Upper lobe of left lung (tissue), 6 donors: Measurements from ENCODE around the gene ZNF385B. TPM values are rescaled to one million over a fixed set of nuclear protein-coding genes. Genes with fewer than 3 reads are reported as not detected.

Experiments
- ATAC-seq, 2 donors: fragments of 200-7000 bp; cut with Tn5 transposase; one replicate each; pipeline ENCODE4 v1.9.1; 2022; ENCODE audit warnings: mild to moderate bottlenecking in 2 of 2, moderate library complexity in 2 of 2; ENCODE audit not compliant: low FRiP score in 2 of 2
- DNase-seq, 2 donors: peaks; one replicate each; pipeline ENCODE4 v3.0.0-alpha.2; 2019 to 2020
- H3K27ac ChIP-seq, 4 donors: fragments of 200-600 bp; sonication (generic); one replicate each; pipeline ENCODE4 v1.5.1; 2016 to 2019
- H3K27me3 ChIP-seq, 4 donors: fragments of 200-600 bp; sonication (generic); one replicate each; pipeline ENCODE4 v1.5.1; 2017 to 2019
- H3K36me3 ChIP-seq, 4 donors: fragments of 200-600 bp; sonication (generic); one replicate each; pipeline ENCODE4 v1.5.1; 2016 to 2019
- H3K4me1 ChIP-seq, 4 donors: fragments of 200-600 bp; sonication (generic); one replicate each; pipeline ENCODE4 v1.5.1; 2018 to 2019
- H3K4me3 ChIP-seq, 4 donors: fragments of 200-600 bp; sonication (generic); one replicate each; pipeline ENCODE4 v1.5.1; 2017 to 2019; ENCODE audit warnings: mild to moderate bottlenecking in 2 of 4, moderate library complexity in 1 of 4
- H3K9me3 ChIP-seq, 4 donors: fragments of 200-600 bp; sonication (generic); one replicate each; pipeline ENCODE4 v1.5.1; 2018 to 2019
- EP300 ChIP-seq, 4 donors: sonication (generic); formaldehyde crosslinking; IDR thresholded peaks; one replicate each; pipeline ENCODE4 v1.5.1; 2017; ENCODE audit warnings: antibody characterized with exemption in 4 of 4, control low read depth in 2 of 4
- POLR2A ChIP-seq, 4 donors: fragments of 450-650 bp; IDR thresholded peaks; one replicate each; pipeline ENCODE4 v1.5.1; 2016 to 2017; ENCODE audit warnings: antibody characterized with exemption in 4 of 4, mild to moderate bottlenecking in 2 of 4
- POLR2AphosphoS5 ChIP-seq, 2 donors: sonication (generic); formaldehyde crosslinking; IDR thresholded peaks; one replicate each; pipeline ENCODE4 v1.5.1; 2017; ENCODE audit warnings: antibody characterized with exemption in 2 of 2
- WGBS, 2 donors: methylation state at CpG; one replicate each; pipeline ENCODE4 v1.1.5; 2017 to 2018; 5-methylcytosine and 5-hydroxymethylcytosine counted together
- total RNA-seq, 6 donors: library from RNA; depleted of rRNA in 4 of 6; stranded (reverse); fragments of >200 nt in 4 of 6; gene quantifications; one replicate each; pipeline versions ENCODE4 v1.1.0 to v1.2.1, GENCODE V29; 2016 to 2021
- TF ChIP-seq, protein P1 (sequence below), 6 experiments: fragments of 450-650 bp in 4 of 6; fragments of 200-600 bp in 2 of 6; sonication (generic) in 2 of 6; IDR thresholded peaks; one replicate each; pipeline ENCODE4 v1.5.1; 2016 to 2019; ENCODE audit warnings: antibody characterized with exemption in 6 of 6
- donor health status: DM: no; HTN: no; CAD: no; lungs with moderate emphysema.
- donor health status: DM: no; HTN: yes; CAD: no; lungs with severe emphysema.

Gene ZNF385B
- total RNA-seq, 6 donors from 2014 or later, result 22.1 to 93.5 (median 40.2) TPM

- DNase-seq (no peak), ATAC-seq (no peak)
- TF ChIP-seq, protein P1, sequence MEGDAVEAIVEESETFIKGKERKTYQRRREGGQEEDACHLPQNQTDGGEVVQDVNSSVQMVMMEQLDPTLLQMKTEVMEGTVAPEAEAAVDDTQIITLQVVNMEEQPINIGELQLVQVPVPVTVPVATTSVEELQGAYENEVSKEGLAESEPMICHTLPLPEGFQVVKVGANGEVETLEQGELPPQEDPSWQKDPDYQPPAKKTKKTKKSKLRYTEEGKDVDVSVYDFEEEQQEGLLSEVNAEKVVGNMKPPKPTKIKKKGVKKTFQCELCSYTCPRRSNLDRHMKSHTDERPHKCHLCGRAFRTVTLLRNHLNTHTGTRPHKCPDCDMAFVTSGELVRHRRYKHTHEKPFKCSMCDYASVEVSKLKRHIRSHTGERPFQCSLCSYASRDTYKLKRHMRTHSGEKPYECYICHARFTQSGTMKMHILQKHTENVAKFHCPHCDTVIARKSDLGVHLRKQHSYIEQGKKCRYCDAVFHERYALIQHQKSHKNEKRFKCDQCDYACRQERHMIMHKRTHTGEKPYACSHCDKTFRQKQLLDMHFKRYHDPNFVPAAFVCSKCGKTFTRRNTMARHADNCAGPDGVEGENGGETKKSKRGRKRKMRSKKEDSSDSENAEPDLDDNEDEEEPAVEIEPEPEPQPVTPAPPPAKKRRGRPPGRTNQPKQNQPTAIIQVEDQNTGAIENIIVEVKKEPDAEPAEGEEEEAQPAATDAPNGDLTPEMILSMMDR (IDR thresholded peaks at IDR 0.05), result no peak
- TF ChIP-seq POLR2AphosphoS5 (IDR thresholded peaks at IDR 0.05), result no peak
- no peak for TF ChIP-seq POLR2A (IDR thresholded peaks at IDR 0.05)
- TF ChIP-seq EP300 (IDR thresholded peaks at IDR 0.05), result no peak
- 83 to 90% methylated on average over 1 of the region's 1 CpG for WGBS, 2 donors
- Histone ChIP-seq H3K4me1 (no peaks in the 10 kb centered on the region), H3K27ac (no peak overlapping the region), H3K4me3 (no peak overlapping the region), H3K36me3 (no peaks in the 10 kb centered on the region), H3K9me3 (no peaks in the 10 kb centered on the region), H3K27me3 (no peaks in the 10 kb centered on the region)
Observed at GRCh38 chr2:179772346-179772745, 89.1 kb downstream of the ZNF385B start.

DNA sequence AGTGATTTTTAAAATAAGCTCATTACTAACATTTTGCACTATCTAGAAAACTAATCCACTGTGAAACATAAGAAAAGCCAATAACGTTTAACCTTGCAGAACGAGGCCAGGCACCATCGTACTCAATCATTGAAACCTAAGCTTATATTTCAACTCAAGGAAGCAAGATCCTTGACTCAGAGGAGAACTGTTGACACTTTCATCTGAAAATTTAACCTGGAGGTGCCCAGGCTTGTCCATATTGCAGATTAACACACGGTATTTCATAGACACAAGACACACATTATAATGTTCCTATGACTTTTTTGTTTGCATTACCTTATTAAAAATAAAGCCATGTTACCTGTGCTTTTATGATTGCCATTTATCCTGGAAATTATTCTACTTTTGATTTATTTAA, 89.6 kb downstream of the ZNF385B start:
- ATAC-seq, result no peak
- no peak overlapping the region for H3K4me3 ChIP-seq
- no peak for DNase-seq
- H3K9me3 ChIP-seq, result no peaks in the 10 kb centered on the region
- no peak overlapping the region for H3K27ac ChIP-seq
- 74 to 81% methylated on average over 4 of the region's 4 CpGs for WGBS, 2 donors
- TF ChIP-seq EP300 (IDR thresholded peaks at IDR 0.05) (no peak), POLR2AphosphoS5 (IDR thresholded peaks at IDR 0.05) (no peak), POLR2A (IDR thresholded peaks at IDR 0.05) (no peak)
- TF ChIP-seq, protein P1 (IDR thresholded peaks at IDR 0.05), result no peak
- H3K4me1 ChIP-seq, result no peaks in the 10 kb centered on the region
- H3K27me3 ChIP-seq, result no peaks in the 10 kb centered on the region
- no peaks in the 10 kb centered on the region for H3K36me3 ChIP-seq

GRCh38 chr2:179770029-179770428, 91.4 kb downstream of the ZNF385B start:
- no peak overlapping the region for H3K27ac ChIP-seq
- no peak overlapping the region for H3K4me3 ChIP-seq
- H3K9me3 ChIP-seq, result no peaks in the 10 kb centered on the region
- H3K4me1 ChIP-seq, result no peaks in the 10 kb centered on the region
- H3K27me3 ChIP-seq, result no peaks in the 10 kb centered on the region
- no peak for TF ChIP-seq EP300 (IDR thresholded peaks at IDR 0.05)
- no peak for TF ChIP-seq POLR2A (IDR thresholded peaks at IDR 0.05)
- no peak for TF ChIP-seq POLR2AphosphoS5 (IDR thresholded peaks at IDR 0.05)
- TF ChIP-seq, protein P1 (IDR thresholded peaks at IDR 0.05), result no peak
- ATAC-seq, result no peak
- 57 to 58% methylated on average over 1 of the region's 1 CpG for WGBS, 2 donors
- H3K36me3 ChIP-seq, result no peaks in the 10 kb centered on the region
- DNase-seq, result no peak

GRCh38 chr2:179769323-179769722, 92.1 kb downstream of the ZNF385B start:
- peak in 1 of 2 donors; percentile 45 for DNase-seq
- no peaks in the 10 kb centered on the region for H3K4me1 ChIP-seq
- no peaks in the 10 kb centered on the region for H3K27me3 ChIP-seq
- no peak overlapping the region for H3K4me3 ChIP-seq
- H3K36me3 ChIP-seq, result no peaks in the 10 kb centered on the region
- H3K27ac ChIP-seq, result no peak overlapping the region
- H3K9me3 ChIP-seq, result no peaks in the 10 kb centered on the region
- WGBS, 2 donors, result 80 to 86% methylated on average over 8 of the region's 8 CpGs
- TF ChIP-seq EP300 (IDR thresholded peaks at IDR 0.05) (no peak), POLR2AphosphoS5 (IDR thresholded peaks at IDR 0.05) (no peak), POLR2A (IDR thresholded peaks at IDR 0.05) (no peak)
- TF ChIP-seq, protein P1 (IDR thresholded peaks at IDR 0.05), result no peak
- no peak for ATAC-seq

- Histone ChIP-seq H3K9me3 (no peaks in the 10 kb centered on the region), H3K4me1 (no peaks in the 10 kb centered on the region), H3K4me3 (no peak overlapping the region), H3K36me3 (no peaks in the 10 kb centered on the region), H3K27ac (no peak overlapping the region), H3K27me3 (no peaks in the 10 kb centered on the region)
- TF ChIP-seq, protein P1 (IDR thresholded peaks at IDR 0.05), result no peak
- no peak for TF ChIP-seq POLR2AphosphoS5 (IDR thresholded peaks at IDR 0.05)
- TF ChIP-seq POLR2A (IDR thresholded peaks at IDR 0.05), result no peak
- TF ChIP-seq EP300 (IDR thresholded peaks at IDR 0.05), result no peak
- ATAC-seq (no peak), DNase-seq (no peak)
- 45 to 58% methylated on average over 1 of the region's 1 CpG for WGBS, 2 donors
Observed at GRCh38 chr2:179768765-179769164, 92.6 kb downstream of the ZNF385B start.
